SK-N-DZ (cell line): ENCODE results near the gene SNRPA1.

Experiments
- DNase-seq: peaks from one replicate; pipeline ENCODE4 v3.0.0-alpha.2; 2015; ENCODE audit warnings: low spot score

SNRPA1 gene

GRCh38 chr15:101244036-101244781 lies 50.8 kb downstream of the SNRPA1 start:
- DNase-seq, result no peak

- no peak for DNase-seq
Measured at GRCh38 chr15:101243420-101243819, 51.6 kb downstream of the SNRPA1 start.

GRCh38 chr15:101242999-101243336 lies 52.1 kb downstream of the SNRPA1 start:
- DNase-seq, result no peak

GRCh38 chr15:101242160-101242998 lies 52.7 kb downstream of the SNRPA1 start:
- no peak for DNase-seq

- DNase-seq, result no peak
Measured at GRCh38 chr15:101240358-101240757, 54.7 kb downstream of the SNRPA1 start.

GRCh38 chr15:101239724-101240136 lies 55.3 kb downstream of the SNRPA1 start:
- no peak for DNase-seq

GRCh38 chr15:101237251-101237650 lies 57.8 kb downstream of the SNRPA1 start:
- no peak for DNase-seq

- DNase-seq, result no peak
Measured at GRCh38 chr15:101233651-101234280, 61.3 kb downstream of the SNRPA1 start.

- DNase-seq, result no peak
Measured at GRCh38 chr15:101232677-101233076, 62.4 kb downstream of the SNRPA1 start.
